Activated CD4-positive, CD25-positive, alpha-beta regulatory T cell treated with anti-CD3 and anti-CD28 coated beads, Interleukin-2, amount 50 U/mL, for 24 hours (primary cell): ENCODE results near the gene ASIC2.

Source experiments
- ATAC-seq, 2 donors: fragments of 150-1000 bp; cut with Tn5 transposase; one replicate each; pipeline ENCODE4 v1.10.0; 2021; ENCODE audit warnings: mild to moderate bottlenecking in 1 of 2, moderate library complexity in 1 of 2

ASIC2 gene

DNA sequence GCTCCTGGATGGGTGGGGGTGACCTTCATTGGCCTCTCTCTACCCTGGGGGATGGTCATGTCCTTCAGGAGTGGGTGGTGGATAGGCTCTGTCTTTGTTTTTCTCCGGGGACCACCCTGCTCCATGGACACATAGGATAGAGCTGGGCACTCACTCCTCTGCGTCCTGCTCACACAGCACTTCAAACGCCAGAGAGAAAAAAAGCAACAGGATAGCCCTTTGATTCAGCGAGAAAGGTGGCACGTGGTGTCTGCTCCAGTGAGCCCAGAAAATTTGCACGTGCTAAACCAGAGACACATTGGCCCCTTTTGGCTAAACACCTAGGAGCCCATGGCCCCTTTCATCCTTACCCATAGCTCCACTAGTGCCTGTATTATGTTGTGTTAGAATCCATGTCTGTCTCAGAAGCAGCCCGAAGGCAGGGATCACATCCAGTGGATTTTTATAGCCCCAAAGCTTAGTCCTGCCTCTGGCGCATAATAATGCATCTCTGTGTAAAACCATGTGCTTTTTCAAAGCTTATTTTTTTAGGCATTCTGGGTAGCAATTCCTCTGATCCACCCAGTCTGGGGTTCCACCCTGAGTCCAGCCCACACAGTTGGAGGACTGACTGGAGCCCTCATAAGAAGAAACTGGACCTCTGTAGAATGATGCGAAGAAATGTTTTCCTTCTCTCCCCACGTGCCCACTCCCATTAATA is 90.1 kb downstream of the ASIC2 start:
- no peak for ATAC-seq

DNA sequence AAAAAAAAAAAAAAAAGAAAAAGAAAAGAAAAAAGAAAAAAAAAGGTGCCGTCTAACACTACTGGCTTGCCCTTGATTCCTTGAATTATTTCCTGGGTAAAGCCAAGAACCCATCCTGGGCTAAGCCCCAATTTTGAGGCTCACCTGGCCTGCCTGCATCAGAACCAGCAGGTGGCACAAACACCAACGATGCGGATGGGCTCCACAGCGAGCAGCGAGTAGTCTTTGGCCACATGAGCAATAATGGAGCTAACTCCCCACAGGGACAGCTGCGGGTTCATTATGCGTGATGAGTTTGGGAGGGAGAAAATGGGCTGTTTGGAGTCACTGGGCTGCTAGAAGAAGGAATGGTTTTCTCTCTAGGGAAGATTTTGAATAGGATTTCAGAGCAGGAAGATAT is 91.1 kb downstream of the ASIC2 start:
- no peak for ATAC-seq

GRCh38 chr17:33201283-33201682 is 91.8 kb downstream of the ASIC2 start:
- ATAC-seq: no peak

DNA sequence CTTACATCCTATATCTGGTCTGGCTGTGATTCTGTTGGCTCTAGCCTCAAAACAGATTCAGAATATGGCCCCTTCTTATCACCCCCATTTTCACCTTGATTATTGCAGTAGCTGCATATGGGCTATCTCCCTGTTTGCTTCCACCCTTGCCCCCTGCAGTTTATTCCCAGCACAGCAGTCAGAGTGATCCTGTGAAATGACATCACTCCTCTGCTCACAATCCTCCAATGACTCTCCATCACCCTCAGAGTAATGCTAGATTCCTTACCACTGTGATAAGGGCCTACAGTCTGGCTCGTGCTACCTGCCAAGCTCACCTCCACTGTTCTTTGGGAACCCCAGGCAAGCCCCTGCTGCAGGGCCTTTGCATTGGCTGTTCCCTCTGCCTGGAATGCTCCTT is 92.5 kb downstream of the ASIC2 start:
- no peak for ATAC-seq

GRCh38 chr17:33199571-33200510 is 93.3 kb downstream of the ASIC2 start:
- no peak for ATAC-seq

GRCh38 chr17:33198954-33199353 is 94.1 kb downstream of the ASIC2 start:
- no peak for ATAC-seq

GRCh38 chr17:33197342-33197741 is 95.8 kb downstream of the ASIC2 start:
- no peak for ATAC-seq

DNA sequence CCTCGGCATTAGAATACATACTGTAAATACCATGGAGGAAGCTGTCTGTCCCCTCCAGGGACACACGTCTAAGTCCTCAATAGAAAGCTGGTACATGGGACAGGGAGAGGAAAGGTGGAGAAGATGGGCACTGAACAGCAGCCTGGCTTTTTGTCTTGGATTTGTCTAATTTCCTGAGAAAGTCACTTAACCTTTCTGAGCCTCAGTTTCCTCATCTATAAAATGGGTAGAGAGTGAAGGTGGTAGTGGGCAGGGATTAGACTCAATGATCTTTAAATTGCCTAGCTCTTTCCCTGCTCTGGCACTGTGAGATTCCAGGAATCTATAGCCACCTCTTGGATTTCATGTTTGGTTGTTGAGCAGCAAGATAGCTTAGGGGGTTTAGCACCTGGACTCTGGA is 96.2 kb downstream of the ASIC2 start:
- no peak for ATAC-seq

- no peak for ATAC-seq
Observed at GRCh38 chr17:33192951-33193911, 99.9 kb downstream of the ASIC2 start.

DNA sequence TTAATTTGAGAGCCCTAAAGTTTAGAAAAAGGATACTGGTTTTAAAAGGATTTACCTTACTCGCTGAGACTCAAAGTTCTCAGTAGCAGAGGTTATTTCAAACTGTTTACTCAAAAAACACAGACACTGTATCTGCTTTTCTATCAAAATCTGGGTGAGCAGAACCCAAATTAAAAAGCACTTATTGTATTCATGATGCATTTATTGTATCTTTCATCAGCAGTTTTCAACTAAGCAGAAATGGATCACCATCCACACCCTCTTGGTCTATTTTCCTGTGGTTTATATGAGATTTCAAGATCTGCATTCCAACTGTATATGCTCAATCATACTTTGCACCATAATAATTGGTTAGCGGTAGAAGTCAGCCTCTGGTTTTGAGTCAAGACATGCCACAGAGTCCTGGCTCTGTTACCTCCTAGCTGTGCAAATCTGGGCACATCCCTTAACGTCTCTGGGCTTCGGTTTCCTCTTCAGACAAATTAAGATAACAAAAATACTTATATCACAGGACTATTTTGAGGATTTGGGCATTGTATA is 109.5 kb downstream of the ASIC2 start:
- no peak for ATAC-seq

DNA sequence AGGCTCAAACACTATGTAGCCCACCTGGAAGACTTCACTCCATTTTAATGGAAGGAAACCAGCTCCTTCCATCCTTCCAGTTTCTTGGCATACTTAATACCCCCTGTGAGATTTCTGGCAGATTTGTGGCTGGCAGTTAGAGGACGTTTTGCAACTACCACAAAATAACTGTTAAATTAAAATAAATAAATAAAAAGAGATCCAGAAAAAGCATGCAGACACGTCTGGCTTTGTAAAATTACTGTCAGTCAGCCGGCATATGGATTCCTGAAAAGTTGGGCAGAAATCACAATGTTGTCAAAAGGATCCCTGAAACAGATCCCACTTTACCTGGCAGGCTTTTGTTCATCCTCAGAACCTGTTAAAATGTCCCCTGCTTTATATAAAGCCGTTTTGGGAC is 113.9 kb downstream of the ASIC2 start:
- ATAC-seq: no peak

- ATAC-seq: no peak
Observed at GRCh38 chr17:33178681-33179080, 114.4 kb downstream of the ASIC2 start.

GRCh38 chr17:33175562-33175961 is 117.5 kb downstream of the ASIC2 start:
- no peak for ATAC-seq

DNA sequence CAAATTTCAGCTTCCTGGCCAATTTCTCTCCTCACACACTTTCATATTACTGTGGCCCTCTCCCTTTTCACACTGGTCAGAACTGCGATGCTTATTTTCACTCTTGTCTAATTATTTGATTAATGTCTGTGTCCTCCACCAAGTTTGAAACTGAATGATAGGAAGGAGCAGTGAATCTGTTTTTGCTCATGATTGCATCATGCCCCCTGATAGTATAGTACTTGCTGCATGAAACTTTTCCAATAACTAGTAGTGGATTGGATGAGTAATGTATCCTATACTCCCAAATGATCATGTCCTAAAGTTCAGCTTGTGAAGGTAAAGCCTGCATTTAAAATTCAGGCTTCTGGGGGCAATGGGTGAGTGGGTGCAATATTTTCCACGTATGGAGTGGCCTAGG is 121.2 kb downstream of the ASIC2 start:
- ATAC-seq: no peak

GRCh38 chr17:33169580-33170285 is 123.4 kb downstream of the ASIC2 start:
- ATAC-seq: no peak

- ATAC-seq: no peak
Observed at GRCh38 chr17:33167736-33168135, 125.4 kb downstream of the ASIC2 start.

DNA sequence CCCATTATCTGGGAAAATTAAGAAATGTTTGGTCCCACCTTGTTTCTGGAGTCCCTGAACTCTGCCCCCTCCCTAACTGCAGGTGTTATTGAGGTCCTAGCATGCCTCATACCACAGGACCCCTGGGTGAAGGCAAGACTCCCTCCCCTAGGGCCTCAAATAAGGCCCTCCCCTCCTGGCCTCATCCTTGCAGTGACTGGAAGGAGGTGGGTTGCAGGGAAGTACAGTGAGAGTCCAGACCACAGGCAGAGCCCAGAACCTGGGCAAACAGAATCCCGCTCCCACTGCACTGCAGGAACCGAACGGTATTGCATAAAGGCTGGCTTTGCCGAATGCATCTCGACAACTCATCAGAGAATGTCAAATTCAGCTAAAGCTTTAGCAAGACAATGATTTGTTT is 126.6 kb downstream of the ASIC2 start:
- no peak for ATAC-seq

DNA sequence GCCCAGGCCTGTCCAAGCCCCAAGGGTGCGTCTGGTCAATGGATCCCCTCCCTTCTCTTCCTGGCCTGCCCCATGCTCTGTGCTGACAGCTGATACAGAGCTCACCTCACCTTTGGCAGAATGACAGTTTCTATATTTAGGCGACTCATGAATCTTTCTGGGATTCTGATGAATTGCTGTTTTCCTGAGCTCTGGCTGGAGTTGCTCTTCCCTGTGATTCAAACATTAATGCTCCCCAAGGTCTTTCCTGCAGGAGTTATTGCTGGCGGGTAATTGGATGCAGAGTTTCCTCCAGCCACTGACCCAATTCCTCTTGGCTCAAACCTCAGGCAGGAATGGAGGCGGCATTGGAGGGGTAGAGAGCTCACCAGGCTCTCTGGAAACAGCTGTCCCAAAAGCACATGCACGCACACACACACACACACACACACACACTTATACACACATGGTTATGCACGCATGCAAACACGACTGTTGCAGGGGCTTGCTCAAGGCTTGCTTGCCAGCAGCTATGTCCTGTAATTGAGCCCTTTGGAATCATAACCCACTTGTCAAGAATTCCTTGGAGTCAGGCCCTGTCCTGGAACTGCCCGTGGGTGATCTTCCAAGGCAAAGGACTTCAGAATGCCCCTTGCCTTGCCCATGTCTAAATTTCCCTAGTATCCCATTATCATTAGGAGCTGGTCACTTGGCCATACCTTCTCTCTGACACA is 128.8 kb downstream of the ASIC2 start:
- ATAC-seq: no peak

- ATAC-seq: no peak
Observed at GRCh38 chr17:33163533-33164168, 129.4 kb downstream of the ASIC2 start.

DNA sequence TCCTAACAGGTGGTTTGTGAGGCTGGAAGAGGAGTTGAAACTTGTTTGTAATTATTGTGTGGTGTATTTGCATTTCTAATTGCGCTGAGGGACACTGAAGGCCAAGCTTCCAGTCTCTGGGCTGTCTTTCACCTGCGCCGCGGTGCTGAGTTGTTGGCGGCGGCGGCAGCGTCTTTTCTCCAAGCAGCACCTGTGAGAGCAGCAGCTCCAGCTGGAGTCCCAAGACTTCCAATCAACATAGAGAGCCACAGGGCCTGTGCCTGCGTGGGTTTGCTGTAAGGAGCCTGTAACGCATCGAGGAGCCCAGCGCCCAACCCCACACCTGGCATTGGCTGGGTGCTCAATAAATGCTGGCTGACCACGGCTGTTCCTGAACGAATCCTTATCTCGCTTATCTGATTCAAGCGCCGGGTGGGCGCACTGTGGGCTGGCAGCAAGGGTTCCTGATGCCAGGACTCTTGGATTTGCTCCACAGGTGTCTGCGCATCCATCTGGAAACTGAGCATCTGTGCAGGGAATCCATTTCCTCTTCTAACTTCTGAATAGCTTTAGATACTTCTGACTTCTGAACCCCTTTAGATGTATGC is 138.1 kb downstream of the ASIC2 start:
- no peak for ATAC-seq
